Activated naive CD4-positive, alpha-beta T cell treated with anti-CD3 and anti-CD28 coated beads, Interleukin-2, amount 50 U/mL, for 72 hours (primary cell): ENCODE measurements around the gene PPAT. TPM values are rescaled to one million over a fixed set of nuclear protein-coding genes. Genes with fewer than 3 reads are reported as not detected.
"Not testable (repeated sequence)": the region's sequence is repeated elsewhere in the genome, so short reads cannot be mapped to it uniquely, and the experiment has no call there.

ENCODE experiments used
- ATAC-seq, 2 donors: fragments of 150-1000 bp; cut with Tn5 transposase; 2 replicates each; pipeline ENCODE4 v1.10.0; 2021; ENCODE audit warnings: mild to moderate bottlenecking in 2 of 2, moderate library complexity in 2 of 2
- DNase-seq, 2 donors: peaks; one replicate each; pipeline ENCODE4 v3.0.0; 2021 to 2022; ENCODE audit warnings: low spot score in 2 of 2
- H3K27ac Mint-ChIP-seq, 2 donors: one replicate each; pipeline ENCODE4 v1.8.0; 2022; ENCODE audit warnings: mild to moderate bottlenecking in 2 of 2, mixed read lengths in 2 of 2
- H3K36me3 Mint-ChIP-seq, 2 donors: one replicate each; pipeline ENCODE4 v1.8.0; 2022; ENCODE audit warnings: mixed read lengths in 2 of 2
- H3K9me3 Mint-ChIP-seq, 2 donors: one replicate each; pipeline ENCODE4 v1.8.0; 2022; ENCODE audit warnings: mixed read lengths in 2 of 2
- total RNA-seq, 2 donors: library from RNA; stranded (reverse); gene quantifications; one replicate each; pipeline ENCODE4 v1.2.3, GENCODE V29; 2022

The PPAT gene
- total RNA-seq, 2 donors from 2014 or later = 34.4 to 50.8 TPM

- not testable (repeated sequence) for ATAC-seq, H3K9me3 Mint-ChIP-seq
Measured at GRCh38 chr4:56362981-56363380, 72.4 kb downstream of the PPAT start.

GRCh38 chr4:56360071-56360470, 75.3 kb downstream of the PPAT start:
- H3K9me3 Mint-ChIP-seq = no peaks in the 10 kb centered on the region
- peaks cover 18 to 21% of the 10 kb centered on the region in 2 donors for H3K36me3 Mint-ChIP-seq
- DNase-seq (no peak), ATAC-seq (no peak)
- H3K27ac Mint-ChIP-seq = no peak overlapping the region

More at GRCh38 chr4:56362981-56363380, 72.4 kb downstream of the PPAT start:
- not testable (repeated sequence) for DNase-seq, H3K27ac Mint-ChIP-seq
- peaks cover 19 to 30% of the 10 kb centered on the region in 2 donors for H3K36me3 Mint-ChIP-seq

GRCh38 chr4:56356650-56357049, 78.8 kb downstream of the PPAT start:
- Mint-ChIP-seq H3K27ac (peak overlapping the region in 1 of 2 donors; percentile 14), H3K9me3 (no peaks in the 10 kb centered on the region), H3K36me3 (no peaks in the 10 kb centered on the region)
- ATAC-seq (no peak), DNase-seq (no peak)

- Mint-ChIP-seq H3K36me3 (peaks cover 6% of the 10 kb centered on the region in 2 donors), H3K27ac (no peak overlapping the region), H3K9me3 (no peaks in the 10 kb centered on the region)
- no peak for DNase-seq
- ATAC-seq = no peak
Measured at GRCh38 chr4:56348576-56348975, 86.8 kb downstream of the PPAT start.

GRCh38 chr4:56345458-56345857, 90.0 kb downstream of the PPAT start:
- no peak for DNase-seq
- no peak for ATAC-seq
- Mint-ChIP-seq H3K27ac (no peak overlapping the region), H3K36me3 (peaks cover 11 to 14% of the 10 kb centered on the region in 2 donors), H3K9me3 (no peaks in the 10 kb centered on the region)

Other genes starting within 250 kb of the PPAT start
- 10 to 100 TPM in 1 of 2 donors, 1 to 10 TPM in 1; 8.8 to 13.8 TPM for gene AASDH, start 48.1 kb downstream of the PPAT start, total RNA-seq
- gene PAICS, start 645 bp upstream of the PPAT start, total RNA-seq = 100 to 1,000 TPM; 248 to 387 TPM
- gene SRP72, start 32.0 kb upstream of the PPAT start, total RNA-seq = 100 to 1,000 TPM; 152 to 179 TPM
- gene ARL9, start 70.2 kb upstream of the PPAT start, total RNA-seq = under 1 TPM in 1 of 2 donors, not detected in 1; 0.35 TPM
- gene HOPX, start 245.7 kb upstream of the PPAT start, total RNA-seq = 10 to 100 TPM; 21.0 to 33.5 TPM